Pancreas (tissue), 10 donors: ENCODE measurements around the gene IL36RN. TPM values are rescaled to one million over a fixed set of nuclear protein-coding genes. Genes with fewer than 3 reads are reported as not detected.

ENCODE experiments used
- ATAC-seq, 4 donors: fragments of 200-7000 bp; cut with Tn5 transposase; one replicate each; pipeline versions ENCODE4 v1.8.0 to v1.9.1; 2020; ENCODE audit warnings: mild to moderate bottlenecking in 4 of 4, moderate library complexity in 4 of 4
- DNase-seq, 6 donors: peaks; one replicate each; pipeline ENCODE4 v3.0.0-alpha.2; 2020
- FAIRE-seq: peaks from 2 replicates; lab custom pipeline; 2012; peaks lifted over from hg19 to GRCh38; lab: Jason Lieb, UNC
- H3K27ac ChIP-seq, 4 donors: fragments of 200-600 bp; sonication (generic); 1 replicate in 3 of 4; 2 replicates in 1 of 4; pipeline versions ENCODE4 v1.5.0 to v1.8.0; 2020
- H3K27me3 ChIP-seq, 4 donors: fragments of 200-600 bp; one replicate each; pipeline ENCODE4 v1.8.0; 2021
- H3K36me3 ChIP-seq, 3 donors: fragments of 200-600 bp; sonication (generic) in 1 of 3; one replicate each; pipeline versions ENCODE4 v1.5.0 to v1.8.0; 2020 to 2021
- H3K4me1 ChIP-seq, 3 donors: fragments of 200-600 bp; one replicate each; pipeline ENCODE4 v1.8.0; 2021
- H3K4me3 ChIP-seq, 4 donors: fragments of 200-600 bp; sonication (generic) in 2 of 4; one replicate each; pipeline versions ENCODE4 v1.5.0 to v1.8.0; 2020 to 2021
- H3K9me3 ChIP-seq, 4 donors: fragments of 200-600 bp; one replicate each; pipeline ENCODE4 v1.8.0; 2021
- WGBS, 2 donors: extraction: QIAGEN DNeasy Blood & Tissue Kit; methylation state at CpG; one replicate each; pipeline ENCODE4 v1.1.7; 2013; 5-methylcytosine and 5-hydroxymethylcytosine counted together
- intact Hi-C, 3 donors: fragments of 100-400 bp; cut with DNase I; formaldehyde crosslinking; loops; one replicate each; pipeline versions ENCODE4 v1.11.1 to v1.14.2; 2022
- polyA plus RNA-seq, 2 donors: library from polyadenylated mRNA; stranded (reverse); fragments of 200-250 nt; gene quantifications; one replicate each; pipeline ENCODE4 v1.2.3, GENCODE V29; 2013
- total RNA-seq, 6 donors: library from RNA; stranded (reverse); fragmentation: NEBNext Ultra II Directional in 4 of 6; extraction: Animal tissue kit (Norgen Biotek cat#: 25700) in 4 of 6; gene quantifications; one replicate each; pipeline versions ENCODE4 v1.2.1 to v1.2.4, GENCODE V29; 2021 to 2023
- TF ChIP-seq, protein P1 (sequence below), 4 donors: fragments of 200-600 bp; sonication (generic) in 3 of 4; IDR thresholded peaks; one replicate each; pipeline versions ENCODE4 v1.5.0 to v1.8.0; 2021; ENCODE audit warnings: antibody characterized with exemption in 4 of 4
- donor health status: healthy with polysubstance abuse.
- donor health status: DM: no; HTN: no; CAD: no; lungs with moderate emphysema.
- donor health status: DM: no; HTN: no; CAD: no.
- donor health status: control.
- donor health status: control.
- donor health status: Bipolar disorder and iron deficiency.
- donor health status: DM: yes; HTN: yes; CAD: no.
- donor health status: DM: no; HTN: no; CAD: no.
- donor health status: DM: no; HTN: no; CAD: no.
- donor health status: DM: yes; HTN: yes; CAD: no.

IL36RN gene
- total and polyA plus RNA-seq, 8 donors, result not detected

- Histone ChIP-seq H3K36me3 (no peaks in the 10 kb centered on the region), H3K9me3 (no peaks in the 10 kb centered on the region), H3K27ac (no peak overlapping the region), H3K27me3 (no peaks in the 10 kb centered on the region), H3K4me1 (no peaks in the 10 kb centered on the region), H3K4me3 (no peak overlapping the region)
- intact Hi-C loops, result no loop called here
- DNase-seq (no peak), FAIRE-seq (no peak), ATAC-seq (no peak)
- WGBS, 2 donors, result 51 to 59% methylated on average over 1 of the region's 1 CpG
- TF ChIP-seq, protein P1, sequence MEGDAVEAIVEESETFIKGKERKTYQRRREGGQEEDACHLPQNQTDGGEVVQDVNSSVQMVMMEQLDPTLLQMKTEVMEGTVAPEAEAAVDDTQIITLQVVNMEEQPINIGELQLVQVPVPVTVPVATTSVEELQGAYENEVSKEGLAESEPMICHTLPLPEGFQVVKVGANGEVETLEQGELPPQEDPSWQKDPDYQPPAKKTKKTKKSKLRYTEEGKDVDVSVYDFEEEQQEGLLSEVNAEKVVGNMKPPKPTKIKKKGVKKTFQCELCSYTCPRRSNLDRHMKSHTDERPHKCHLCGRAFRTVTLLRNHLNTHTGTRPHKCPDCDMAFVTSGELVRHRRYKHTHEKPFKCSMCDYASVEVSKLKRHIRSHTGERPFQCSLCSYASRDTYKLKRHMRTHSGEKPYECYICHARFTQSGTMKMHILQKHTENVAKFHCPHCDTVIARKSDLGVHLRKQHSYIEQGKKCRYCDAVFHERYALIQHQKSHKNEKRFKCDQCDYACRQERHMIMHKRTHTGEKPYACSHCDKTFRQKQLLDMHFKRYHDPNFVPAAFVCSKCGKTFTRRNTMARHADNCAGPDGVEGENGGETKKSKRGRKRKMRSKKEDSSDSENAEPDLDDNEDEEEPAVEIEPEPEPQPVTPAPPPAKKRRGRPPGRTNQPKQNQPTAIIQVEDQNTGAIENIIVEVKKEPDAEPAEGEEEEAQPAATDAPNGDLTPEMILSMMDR (IDR thresholded peaks at IDR 0.05), result no peak
Observed at GRCh38 chr2:113057117-113057516, 1.9 kb upstream of the IL36RN start.

GRCh38 chr2:113058411-113058994 is 495 bp upstream of the IL36RN start:
- no peak for DNase-seq
- ATAC-seq, result no peak
- Histone ChIP-seq H3K4me3 (no peak overlapping the region), H3K27ac (no peak overlapping the region), H3K4me1 (no peaks in the 10 kb centered on the region), H3K27me3 (no peaks in the 10 kb centered on the region), H3K36me3 (no peaks in the 10 kb centered on the region), H3K9me3 (no peaks in the 10 kb centered on the region)
- TF ChIP-seq, protein P1 (IDR thresholded peaks at IDR 0.05), result no peak
- 50 to 70% methylated on average over 2 of the region's 2 CpGs for WGBS, 2 donors
- no peak for FAIRE-seq
- intact Hi-C loops, result no loop called here

GRCh38 chr2:113060396-113060795 is 1.4 kb downstream of the IL36RN start:
- H3K9me3 ChIP-seq, result no peaks in the 10 kb centered on the region
- no peak overlapping the region for H3K4me3 ChIP-seq
- no peaks in the 10 kb centered on the region for H3K4me1 ChIP-seq
- FAIRE-seq (no peak), ATAC-seq (no peak), DNase-seq (no peak)
- 73 to 82% methylated on average over 4 of the region's 4 CpGs for WGBS, 2 donors
- H3K27me3 ChIP-seq, result no peaks in the 10 kb centered on the region
- TF ChIP-seq, protein P1 (IDR thresholded peaks at IDR 0.05), result no peak
- H3K36me3 ChIP-seq, result no peaks in the 10 kb centered on the region
- H3K27ac ChIP-seq, result no peak overlapping the region
- intact Hi-C loops, result no loop called here

DNA sequence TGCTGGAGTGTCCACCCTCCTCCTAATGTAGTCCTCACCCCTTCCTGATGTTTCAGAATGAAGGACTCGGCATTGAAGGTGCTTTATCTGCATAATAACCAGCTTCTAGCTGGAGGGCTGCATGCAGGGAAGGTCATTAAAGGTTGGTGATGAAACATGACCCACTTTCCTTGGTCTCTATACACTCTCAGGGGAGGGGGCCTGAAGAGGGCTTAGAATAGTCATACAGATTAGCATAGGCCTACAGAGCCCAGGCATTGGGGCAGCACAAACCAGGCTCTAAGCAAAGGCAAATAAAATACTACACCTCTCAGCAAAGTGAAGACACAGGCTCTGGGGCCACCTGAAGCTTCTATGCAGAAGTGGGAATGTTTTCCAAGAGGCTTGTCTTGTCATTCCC is 1.8 kb downstream of the IL36RN start:
- FAIRE-seq (no peak), ATAC-seq (no peak), DNase-seq (no peak)
- Histone ChIP-seq H3K4me1 (no peaks in the 10 kb centered on the region), H3K9me3 (no peaks in the 10 kb centered on the region), H3K27me3 (no peaks in the 10 kb centered on the region), H3K4me3 (no peak overlapping the region), H3K36me3 (no peaks in the 10 kb centered on the region), H3K27ac (no peak overlapping the region)
- intact Hi-C loops, result no loop called here
- TF ChIP-seq, protein P1 (IDR thresholded peaks at IDR 0.05), result no peak
- 80 to 89% methylated on average over 1 of the region's 1 CpG for WGBS, 2 donors

GRCh38 chr2:113061241-113061640 is 2.2 kb downstream of the IL36RN start:
- FAIRE-seq, result no peak

More at GRCh38 chr2:113061241-113061640, 2.2 kb downstream of the IL36RN start:
- TF ChIP-seq, protein P1 (IDR thresholded peaks at IDR 0.05), result no peak
- no peak overlapping the region for H3K27ac ChIP-seq
- H3K4me3 ChIP-seq, result no peak overlapping the region
- H3K36me3 ChIP-seq, result no peaks in the 10 kb centered on the region
- ATAC-seq (no peak), DNase-seq (no peak)
- H3K9me3 ChIP-seq, result no peaks in the 10 kb centered on the region
- intact Hi-C loops, result no loop called here
- no peaks in the 10 kb centered on the region for H3K27me3 ChIP-seq
- WGBS, 2 donors, result 69 to 75% methylated on average over 2 of the region's 2 CpGs
- no peaks in the 10 kb centered on the region for H3K4me1 ChIP-seq
